ENCODE measurements around the gene CFAP410.

CFAP410 gene

GRCh38 chr21:44298301-44298700 is 40.9 kb downstream of the CFAP410 start:
- DNase-seq (ENCODE audit: low spot score): no peak

GRCh38 chr21:44297525-44298290 is 41.5 kb downstream of the CFAP410 start:
- DNase-seq (ENCODE audit: low spot score): peak; percentile 93

- no peak for DNase-seq (ENCODE audit: low spot score)
Observed at GRCh38 chr21:44296916-44297315, 42.3 kb downstream of the CFAP410 start.

GRCh38 chr21:44296103-44296519 is 43.1 kb downstream of the CFAP410 start:
- DNase-seq (ENCODE audit: low spot score): no peak

- DNase-seq (ENCODE audit: low spot score): no peak
Observed at GRCh38 chr21:44295646-44296045, 43.5 kb downstream of the CFAP410 start.

GRCh38 chr21:44295163-44295573 is 44.0 kb downstream of the CFAP410 start:
- no peak for DNase-seq (ENCODE audit: low spot score)

- DNase-seq (ENCODE audit: low spot score): no peak
Observed at GRCh38 chr21:44294391-44295162, 44.6 kb downstream of the CFAP410 start.

- no peak for DNase-seq (ENCODE audit: low spot score)
Observed at GRCh38 chr21:44293551-44294231, 45.5 kb downstream of the CFAP410 start.

GRCh38 chr21:44292812-44293195 is 46.4 kb downstream of the CFAP410 start:
- no peak for DNase-seq (ENCODE audit: low spot score)

- DNase-seq (ENCODE audit: low spot score): no peak
Observed at GRCh38 chr21:44291936-44292811, 47.0 kb downstream of the CFAP410 start.

- no peak for DNase-seq (ENCODE audit: low spot score)
Observed at GRCh38 chr21:44291078-44291935, 47.9 kb downstream of the CFAP410 start.

GRCh38 chr21:44290327-44291077 is 48.7 kb downstream of the CFAP410 start:
- no peak for DNase-seq (ENCODE audit: low spot score)

- DNase-seq (ENCODE audit: low spot score): no peak
Observed at GRCh38 chr21:44289381-44290010, 49.7 kb downstream of the CFAP410 start.

- no peak for DNase-seq (ENCODE audit: low spot score)
Observed at GRCh38 chr21:44288251-44289110, 50.7 kb downstream of the CFAP410 start.

GRCh38 chr21:44286716-44287632 is 52.2 kb downstream of the CFAP410 start:
- DNase-seq (ENCODE audit: low spot score): no peak

- no peak for DNase-seq (ENCODE audit: low spot score)
Observed at GRCh38 chr21:44286086-44286715, 53.0 kb downstream of the CFAP410 start.

Measured in Ammon's horn (tissue), 1 donor.